ENCODE results near the gene PSTPIP2.
A peak's percentile ranks its signal among the peaks of the same experiment; 100 is the strongest.
"Not testable (repeated sequence)": the region's sequence is repeated elsewhere in the genome, so short reads cannot be mapped to it uniquely, and the experiment has no call there.

PSTPIP2 gene

DNA sequence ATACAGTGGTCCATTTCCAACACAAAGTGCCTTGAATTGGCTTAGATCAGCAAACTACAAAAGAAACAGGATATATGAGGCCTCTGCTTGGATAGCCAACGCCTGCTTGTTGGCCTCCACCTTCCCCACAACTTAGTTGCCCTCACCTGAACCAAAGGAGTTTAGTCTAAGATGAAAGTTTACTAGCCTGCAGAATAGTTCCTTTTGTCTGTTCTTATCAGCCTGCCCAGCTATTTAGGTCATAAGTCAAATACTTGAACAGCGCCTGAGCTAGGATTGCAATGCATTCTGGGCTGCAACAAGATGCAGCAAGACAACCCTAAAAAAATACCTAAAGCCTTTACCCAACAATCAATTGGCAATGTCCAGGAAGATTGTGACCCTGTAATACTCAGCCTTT lies 91.8 kb downstream of the PSTPIP2 start:
- DNase-seq: no peak

DNA sequence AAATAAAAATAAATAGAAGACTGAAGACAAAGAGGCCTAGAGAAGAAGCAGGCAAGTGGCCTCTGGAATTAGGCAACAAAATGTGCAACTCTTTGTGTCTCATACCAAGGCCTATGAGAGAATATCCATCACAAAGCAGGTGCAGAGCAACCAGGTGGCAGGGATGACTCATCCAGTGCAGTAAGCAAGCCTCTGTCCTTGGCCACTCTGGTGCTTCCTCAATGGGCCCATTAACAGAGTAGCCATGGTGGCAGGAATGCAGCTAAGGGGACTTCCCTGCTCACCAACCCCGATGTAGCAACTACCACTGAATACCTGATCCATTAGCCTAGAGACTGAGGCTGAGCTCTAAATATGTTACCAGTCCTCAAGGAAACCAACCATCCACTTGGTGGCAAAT lies 94.0 kb downstream of the PSTPIP2 start:
- DNase-seq: no peak

DNA sequence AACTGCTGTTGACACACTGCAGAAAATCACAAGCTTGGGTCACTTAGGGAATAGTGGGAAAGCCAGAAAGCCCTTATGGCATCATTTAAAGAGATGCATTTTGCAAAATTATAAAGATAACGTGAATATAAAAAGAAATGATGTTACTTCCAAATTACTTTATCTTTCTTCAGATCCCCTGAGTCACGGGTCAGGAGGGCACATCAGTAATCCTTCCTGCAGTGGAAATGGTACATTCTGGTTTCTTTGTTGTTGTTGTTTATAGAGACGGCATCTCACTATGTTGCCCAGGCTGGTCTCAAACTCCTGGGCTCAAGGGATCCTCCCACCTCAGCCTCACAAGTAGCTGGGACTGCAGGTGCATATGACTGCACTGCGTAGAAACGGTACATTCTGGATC lies 95.1 kb downstream of the PSTPIP2 start:
- DNase-seq: no peak

DNA sequence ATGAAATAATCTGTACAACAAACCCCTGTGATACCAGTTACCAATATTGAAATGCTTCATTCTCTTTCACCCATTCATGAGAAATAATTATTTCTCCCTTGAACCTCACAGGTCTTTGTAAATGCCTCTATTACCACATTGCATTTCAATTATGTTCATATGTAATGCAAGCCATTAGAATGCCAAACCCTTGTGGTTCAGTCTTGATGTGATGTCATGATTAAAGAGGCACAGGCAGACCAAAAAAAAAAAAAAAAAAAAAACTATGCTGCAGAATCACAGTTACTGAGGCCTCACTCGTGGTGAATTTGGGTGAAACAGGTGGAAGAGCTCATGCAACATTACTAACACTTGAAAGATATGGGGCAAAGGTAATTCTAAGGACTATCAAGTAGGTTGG lies 95.5 kb downstream of the PSTPIP2 start:
- no peak for DNase-seq

DNA sequence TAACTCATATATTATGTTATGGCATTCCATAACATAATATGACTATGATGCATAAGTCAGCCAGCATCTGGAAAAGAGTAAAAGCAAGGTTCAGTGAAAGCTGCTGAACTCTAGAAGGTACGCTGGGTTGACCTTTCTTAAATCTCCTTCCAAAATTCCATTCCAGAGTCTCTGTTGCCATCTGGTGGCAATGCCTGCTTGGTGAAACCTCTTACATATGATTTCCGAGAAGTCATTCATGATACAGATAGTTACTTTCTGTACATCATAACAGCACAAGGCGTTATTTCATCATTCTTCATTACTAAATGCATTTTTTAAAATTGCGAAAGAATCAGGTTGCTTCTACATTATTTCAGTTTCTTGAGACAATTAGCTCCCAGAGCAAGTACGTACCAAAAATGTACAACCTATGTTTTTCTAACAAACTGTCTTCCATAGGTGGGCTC lies 97.9 kb downstream of the PSTPIP2 start:
- DNase-seq: peak; percentile 35

DNA sequence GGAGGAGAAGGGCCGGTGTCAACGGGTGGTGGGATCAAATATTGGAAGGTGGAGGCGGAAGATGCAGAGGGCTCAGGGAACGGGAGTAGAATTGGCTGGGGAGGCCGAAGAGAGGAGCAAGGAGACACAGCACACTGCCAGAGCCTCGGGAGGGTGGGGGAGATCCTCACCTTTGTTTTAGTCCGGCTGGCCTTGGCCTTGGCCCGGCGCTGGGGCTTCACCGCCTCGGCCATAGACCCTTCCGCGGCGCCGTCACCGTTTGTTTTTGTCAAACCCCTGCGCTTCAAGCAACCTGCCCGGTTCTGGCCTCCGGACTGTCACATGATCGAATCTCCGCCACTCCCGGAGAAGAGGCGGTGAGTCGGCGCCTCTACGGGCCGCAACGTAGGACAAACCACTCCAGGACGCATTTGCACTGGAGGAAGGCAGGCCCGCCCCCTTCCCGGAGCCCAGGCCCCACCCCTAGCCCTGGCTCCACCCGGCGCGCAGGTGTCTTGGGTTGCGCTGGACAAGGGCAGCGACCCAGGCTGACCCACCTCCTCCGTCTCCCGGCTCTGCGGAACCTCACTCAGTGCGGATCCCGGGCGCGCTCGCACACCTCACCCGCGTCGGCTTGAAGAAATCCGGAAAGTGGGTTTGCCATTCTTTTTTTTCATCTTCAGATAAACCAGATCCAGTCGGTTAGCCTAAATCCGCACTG lies 104.9 kb downstream of the PSTPIP2 start, which contains the start of gene EPG5:
EPG5 (minus strand) TSS at position 323 of the 700 bp plus-strand sequence; CDS start at position 233, 90 bp downstream.
- peak; percentile 92 for DNase-seq

DNA sequence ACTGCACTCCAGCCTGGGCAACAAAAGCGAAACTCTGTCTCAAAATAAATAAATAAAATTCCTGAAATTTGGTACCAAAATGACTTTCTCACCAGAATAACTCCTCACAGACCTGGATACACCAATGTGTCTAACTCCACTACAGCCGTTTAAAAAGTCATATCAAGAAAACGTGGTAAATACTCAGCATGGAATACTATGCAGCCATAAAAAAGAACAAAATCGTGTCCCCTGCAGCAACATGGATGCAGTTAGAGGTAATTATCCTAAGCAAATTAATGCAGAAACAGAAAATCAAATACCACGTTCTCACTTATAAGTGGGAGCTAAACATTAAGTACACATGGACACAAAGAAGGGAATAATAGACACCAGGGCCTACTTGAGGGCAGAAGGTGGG lies 107.1 kb downstream of the PSTPIP2 start:
- DNase-seq: not testable (repeated sequence)

DNA sequence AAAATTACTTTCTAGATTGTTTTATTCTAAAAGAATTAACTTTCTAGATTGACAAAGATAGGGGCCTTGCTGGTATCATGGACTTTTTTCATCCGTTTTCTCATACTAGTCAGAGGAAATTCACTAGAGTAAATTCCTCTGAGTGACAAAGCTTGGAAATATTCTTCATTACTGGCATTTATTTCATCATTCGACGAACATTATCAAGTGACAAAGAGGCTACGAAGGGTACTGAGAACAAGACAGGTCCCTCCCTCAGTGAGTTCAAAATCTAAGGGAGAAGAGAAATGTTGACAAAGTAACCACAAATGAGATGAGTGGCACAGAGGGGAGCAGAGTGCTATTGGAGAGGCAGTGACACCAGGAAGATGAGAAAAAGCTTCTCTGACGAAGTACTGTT lies 109.2 kb downstream of the PSTPIP2 start:
- no peak for DNase-seq

DNA sequence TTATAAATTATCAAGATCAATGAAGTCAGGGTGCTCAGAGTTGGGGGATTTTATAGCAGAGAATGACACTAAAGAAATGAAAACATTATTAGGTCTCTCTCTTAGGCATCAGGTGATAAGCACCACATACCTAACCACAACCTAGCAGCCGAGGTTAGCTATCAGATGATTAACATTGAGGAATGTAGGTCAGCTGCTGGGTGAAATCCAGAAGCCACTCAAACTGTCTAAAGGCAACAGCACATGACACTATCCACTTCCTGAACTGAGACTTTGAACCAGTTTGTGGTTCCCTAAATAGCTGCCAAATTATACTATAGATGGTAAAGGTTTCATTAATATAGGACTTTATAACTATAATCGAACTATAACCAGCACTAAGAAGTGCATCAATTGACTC lies 109.6 kb downstream of the PSTPIP2 start:
- no peak for DNase-seq

DNA sequence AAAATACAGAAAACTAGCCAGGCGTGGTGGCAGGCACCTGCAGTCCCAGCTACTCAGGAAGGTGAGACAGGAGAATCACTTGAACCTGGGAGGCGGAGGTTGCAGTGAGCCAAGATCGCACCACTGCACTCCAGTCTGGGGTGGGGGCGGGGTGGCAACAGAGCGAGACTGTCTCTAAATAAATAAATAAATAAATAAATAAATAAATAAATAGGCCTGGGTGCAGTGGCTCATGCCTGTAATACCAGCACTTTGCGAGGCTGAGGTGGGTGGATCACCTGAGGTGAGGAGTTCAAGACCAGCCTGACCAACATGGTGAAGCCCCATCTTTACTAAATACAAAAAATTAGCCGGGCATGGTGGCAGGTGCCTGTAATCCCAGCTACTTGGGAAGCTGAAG lies 112.6 kb downstream of the PSTPIP2 start:
- DNase-seq: not testable (repeated sequence)

DNA sequence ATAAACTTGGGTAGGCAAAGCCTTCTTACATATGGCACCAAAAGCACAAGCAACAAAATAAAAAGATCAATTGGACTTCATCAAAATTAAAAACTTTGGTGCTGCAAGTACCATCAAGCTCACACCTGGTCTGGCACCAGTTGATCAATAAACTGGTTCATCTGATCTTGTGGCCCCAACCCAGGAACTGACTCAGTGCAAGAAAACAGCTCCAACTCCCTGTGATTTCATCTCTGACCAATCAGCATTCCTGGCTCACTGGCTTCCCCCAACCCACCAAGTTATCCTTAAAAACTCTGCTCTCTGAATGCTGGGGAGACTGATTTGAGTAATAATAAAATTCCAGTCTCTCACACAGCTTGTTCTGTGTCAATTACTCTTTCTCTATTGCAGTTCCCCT lies 113.3 kb downstream of the PSTPIP2 start:
- DNase-seq: no peak

DNA sequence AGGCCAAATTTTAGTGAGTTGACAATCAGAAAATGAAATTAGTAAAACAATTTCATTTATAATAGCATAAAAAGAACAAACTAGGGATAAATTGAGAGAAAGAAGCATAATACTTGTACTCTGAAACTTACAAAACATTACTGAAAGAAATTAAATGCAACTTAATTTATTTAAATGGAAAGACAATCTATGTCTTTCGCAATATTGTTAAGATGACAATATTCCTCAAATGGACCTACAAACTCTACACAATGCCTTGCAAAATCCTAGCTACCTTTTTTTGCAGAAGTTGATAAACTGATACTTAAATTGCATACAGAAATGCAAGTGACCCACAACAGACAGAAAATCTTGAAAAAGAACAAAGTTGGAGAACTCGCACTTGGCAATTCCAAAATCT lies 114.0 kb downstream of the PSTPIP2 start:
- no peak for DNase-seq

DNA sequence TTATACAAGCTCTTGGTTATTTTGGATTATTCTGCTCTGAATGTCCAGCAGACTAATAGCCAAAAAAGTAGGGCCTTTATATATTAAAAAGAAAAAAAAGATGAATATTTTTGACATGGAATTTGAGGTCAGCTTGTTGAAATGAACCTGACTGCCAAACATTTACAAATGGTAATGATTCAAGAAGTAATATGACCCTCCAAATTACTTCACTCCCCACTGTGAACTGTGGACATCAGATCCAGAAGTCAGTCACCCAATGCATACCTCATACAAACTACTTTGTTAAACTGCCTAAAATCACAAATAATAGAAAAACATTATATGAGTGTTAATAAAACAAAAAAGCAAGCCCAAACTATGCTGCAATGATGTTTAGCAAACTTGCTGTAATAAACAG lies 115.0 kb downstream of the PSTPIP2 start:
- DNase-seq: no peak

DNA sequence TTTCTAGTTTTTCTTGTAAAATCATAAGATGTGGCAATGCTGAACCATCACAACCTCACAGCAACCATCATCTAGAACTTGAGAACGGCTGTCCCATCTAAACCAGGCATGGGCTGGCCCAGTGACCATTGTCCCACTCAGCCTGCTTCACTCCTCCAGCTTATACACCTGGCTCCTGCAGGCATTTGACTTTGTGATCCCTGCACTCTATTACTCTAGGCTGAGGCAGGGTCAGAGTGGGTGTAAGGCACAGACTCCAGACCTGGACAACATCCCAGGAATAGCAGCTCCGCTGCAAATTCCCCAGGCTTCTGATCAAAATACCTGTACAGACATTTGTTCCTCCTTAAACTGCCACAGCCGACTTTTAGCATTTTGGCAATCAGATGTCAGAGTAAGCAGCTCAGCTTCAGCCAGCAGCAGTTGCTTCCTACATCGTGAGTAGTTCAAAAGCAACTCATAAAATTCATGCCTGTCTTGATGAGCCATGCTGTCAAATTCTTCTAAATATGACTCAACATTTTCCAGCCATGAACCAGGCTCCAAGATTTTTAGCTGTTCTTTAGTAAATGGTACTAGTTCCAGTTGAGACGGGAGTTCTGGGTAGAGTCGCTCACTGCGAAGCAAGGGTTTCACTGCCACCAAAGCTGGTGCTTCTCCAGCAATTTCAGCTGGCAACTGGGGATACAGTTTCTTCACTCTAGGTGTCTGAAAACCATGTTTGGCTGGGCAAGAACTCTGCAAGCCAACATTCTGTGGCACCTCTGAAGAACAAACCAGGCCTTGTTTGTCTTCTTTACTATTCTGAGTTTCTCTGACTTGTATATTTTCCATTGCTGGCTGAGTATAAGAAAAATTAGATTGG lies 117.8 kb downstream of the PSTPIP2 start:
- no peak for DNase-seq

DNA sequence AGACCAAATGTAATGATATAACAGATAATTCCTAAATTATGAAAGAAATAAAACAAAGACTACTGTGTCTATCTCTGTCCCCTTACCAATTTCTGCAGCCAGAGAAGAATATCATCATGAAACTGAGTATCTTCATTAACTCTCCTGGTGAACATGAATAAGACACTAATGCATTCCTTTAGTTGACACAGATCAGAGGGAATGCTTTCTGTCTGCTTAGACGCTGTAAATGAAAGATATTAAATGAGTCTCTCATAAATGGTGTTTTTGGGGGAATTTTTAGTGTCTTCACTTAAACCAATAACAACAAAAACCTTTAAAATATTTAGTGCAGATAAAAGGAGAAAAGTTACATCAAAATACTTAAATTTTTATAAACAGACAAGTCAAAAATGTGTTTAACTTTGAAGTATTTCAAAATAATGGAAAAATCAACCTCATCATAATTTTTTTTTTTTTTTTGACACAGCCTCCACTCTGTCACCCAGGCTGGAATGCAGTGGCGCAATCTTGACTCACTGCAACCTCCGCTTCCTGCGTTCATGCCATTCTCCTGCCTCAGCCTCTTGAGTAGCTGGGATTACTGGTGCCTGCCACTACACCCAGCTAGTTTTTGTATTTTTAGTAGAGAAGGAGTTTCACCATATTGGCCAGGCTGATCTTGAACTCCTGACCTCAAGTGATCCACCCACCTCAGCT lies 120.9 kb downstream of the PSTPIP2 start:
- no peak for DNase-seq

DNA sequence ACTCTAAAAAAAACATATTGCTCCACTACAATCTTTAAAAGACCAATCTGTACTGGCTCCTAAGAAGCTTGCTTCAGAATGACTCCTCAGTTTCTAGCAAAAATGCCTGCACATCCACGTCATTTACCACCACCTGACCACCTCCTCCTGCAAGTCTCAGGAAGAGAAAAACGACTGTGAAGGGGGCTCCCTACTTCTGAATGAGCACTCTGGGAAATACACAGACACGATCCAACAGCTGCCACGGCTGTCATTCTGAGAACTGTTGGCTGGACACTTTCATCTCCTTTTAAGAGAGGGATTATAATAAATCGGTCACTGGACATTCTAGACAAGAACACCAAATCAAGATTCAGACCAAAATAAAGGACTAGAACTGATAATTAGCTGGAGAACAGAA lies 126.4 kb downstream of the PSTPIP2 start:
- DNase-seq: no peak

DNA sequence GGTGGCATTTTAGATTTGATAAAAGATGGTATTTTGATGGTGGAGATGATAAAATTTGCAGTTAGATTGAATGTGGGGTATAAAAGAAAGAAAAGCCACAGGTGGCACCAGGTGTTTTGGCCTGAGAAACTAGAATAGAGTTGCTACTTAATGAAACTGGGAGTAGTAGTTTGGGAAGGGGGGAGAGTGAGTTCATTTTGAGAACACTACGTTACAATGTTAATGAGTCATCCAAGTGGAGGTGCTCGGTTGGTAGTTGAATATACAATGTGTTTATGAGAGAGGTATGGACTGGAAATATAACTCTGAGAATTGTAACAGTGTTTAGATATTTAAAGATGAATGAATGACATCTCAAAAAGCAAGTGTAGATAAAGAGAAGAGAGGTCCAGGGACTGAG lies 131.3 kb downstream of the PSTPIP2 start:
- no peak for DNase-seq

DNA sequence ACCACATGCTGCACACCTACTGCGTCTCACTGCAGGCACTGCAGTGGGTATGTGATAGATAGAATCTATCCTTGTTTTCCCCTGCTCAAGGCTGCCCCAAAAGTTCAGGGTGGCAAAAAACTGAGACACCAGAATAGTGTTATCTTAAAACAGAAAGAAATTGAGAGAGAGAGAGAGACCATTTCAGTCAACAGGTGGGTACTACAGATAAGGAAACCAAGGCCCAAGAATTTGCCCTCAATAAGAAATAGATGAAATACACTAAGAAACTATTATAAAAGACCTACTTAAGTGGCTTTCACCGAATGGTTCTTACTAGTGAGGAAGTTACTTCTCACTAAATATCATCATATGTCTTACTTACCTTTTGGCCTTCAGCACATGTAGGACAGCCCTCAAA lies 132.8 kb downstream of the PSTPIP2 start:
- DNase-seq: no peak

DNA sequence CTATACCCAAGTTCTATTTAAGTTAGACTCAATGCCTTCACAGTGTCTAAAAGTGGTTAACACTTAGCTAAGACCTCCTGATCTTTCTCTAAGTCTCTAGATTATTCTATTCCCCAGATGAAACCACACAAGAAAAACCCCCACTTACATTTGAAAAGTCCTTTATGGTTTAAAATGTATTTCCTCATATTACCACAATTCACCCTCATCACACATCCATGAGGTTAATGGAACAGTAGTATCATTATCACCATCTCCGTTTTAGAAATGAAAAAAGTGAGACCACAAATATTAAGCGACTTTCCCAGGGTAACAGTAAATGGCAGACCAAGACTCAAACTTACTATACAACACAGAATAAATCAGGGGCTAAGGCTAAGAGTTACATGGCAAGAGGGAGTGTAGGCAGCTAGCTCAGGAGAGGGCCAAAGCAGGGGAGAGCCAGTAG lies 133.5 kb downstream of the PSTPIP2 start:
- DNase-seq: no peak

DNA sequence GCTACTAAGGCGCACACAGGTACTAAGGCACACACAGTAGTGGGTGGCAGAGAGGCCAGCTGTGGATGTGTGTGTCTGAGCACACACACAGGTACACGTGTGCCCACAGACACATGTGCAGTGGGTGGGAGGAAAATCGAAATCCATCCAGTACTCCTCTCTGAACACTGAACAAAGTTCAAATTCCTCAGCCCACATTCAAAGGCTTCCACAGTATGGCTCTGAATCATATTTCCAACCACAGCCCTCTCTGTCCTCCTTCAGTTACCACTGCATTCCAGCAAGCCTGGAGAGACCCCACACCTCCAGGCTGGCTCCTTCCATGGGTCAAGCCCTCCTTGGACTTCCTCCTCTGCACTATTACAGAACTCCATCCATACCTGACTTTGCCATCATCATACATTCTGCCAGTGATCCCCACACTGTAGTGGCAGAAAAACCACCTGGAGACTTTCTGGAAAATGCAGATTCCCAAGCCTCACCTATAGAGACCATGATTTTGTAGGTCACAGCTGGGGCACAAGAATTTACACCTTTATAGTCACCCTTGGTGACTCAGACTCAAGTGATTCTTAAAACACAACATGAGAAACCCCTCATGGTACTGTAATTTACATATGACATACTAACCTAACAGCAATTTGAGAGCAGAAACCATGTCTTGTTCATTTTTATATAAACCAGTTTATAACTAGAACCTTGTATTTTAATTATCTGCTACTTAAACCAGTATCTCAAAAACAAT lies 136.3 kb downstream of the PSTPIP2 start:
- DNase-seq: no peak

Data from retina (tissue), 1 donor.